ENCODE data around the gene ADRB1. TPM values are rescaled to one million over a fixed set of nuclear protein-coding genes. Genes with fewer than 3 reads are reported as not detected.

Gene ADRB1
- total RNA-seq, 5 donors from 2014 or later (not counting 1 experiment from before 2014, with no cell fraction given) = 0.09 to 0.90 (median 0.30) TPM

Other genes starting within 250 kb of the ADRB1 start
- gene DCLRE1A, start 189.8 kb upstream of the ADRB1 start, total RNA-seq = 1 to 10 TPM; 2.5 to 4.8 (median 3.9) TPM
- gene NHLRC2, start 189.2 kb upstream of the ADRB1 start, total RNA-seq = 10 to 100 TPM in 4 of 5 donors, 1 to 10 TPM in 1; 9.5 to 23.6 (median 19.4) TPM
- 10 to 100 TPM; 25.2 to 46.7 (median 27.0) TPM for gene CCDC186, start 130.3 kb downstream of the ADRB1 start, total RNA-seq
- under 1 TPM in 4 of 5 donors, not detected in 1; 0.12 to 0.38 (median 0.25) TPM for gene TDRD1, start 135.5 kb downstream of the ADRB1 start, total RNA-seq
- not detected for gene VWA2, start 195.4 kb downstream of the ADRB1 start, total RNA-seq